Limb (tissue), 2 donors: ENCODE data around the gene C19orf67.
"Not testable (repeated sequence)": the region's sequence is repeated elsewhere in the genome, so short reads cannot be mapped to it uniquely, and the experiment has no call there.

Source experiments
- DNase-seq, 2 donors: peaks; one replicate each; pipeline ENCODE4 v3.0.0-alpha.2; 2016; ENCODE audit errors: extremely low spot score in 2 of 2

C19orf67 gene

GRCh38 chr19:14056741-14057356, 28.7 kb downstream of the C19orf67 start:
- no peak for DNase-seq

GRCh38 chr19:14056069-14056666, 29.4 kb downstream of the C19orf67 start:
- no peak for DNase-seq

- no peak for DNase-seq
Measured at GRCh38 chr19:14055396-14055795, 30.2 kb downstream of the C19orf67 start.

- no peak for DNase-seq
Measured at GRCh38 chr19:14054721-14055120, 30.9 kb downstream of the C19orf67 start.

GRCh38 chr19:14054099-14054498, 31.5 kb downstream of the C19orf67 start:
- no peak for DNase-seq

- no peak for DNase-seq
Measured at GRCh38 chr19:14053500-14053899, 32.1 kb downstream of the C19orf67 start.

- DNase-seq = no peak
Measured at GRCh38 chr19:14053032-14053431, 32.6 kb downstream of the C19orf67 start.

GRCh38 chr19:14052470-14052869, 33.1 kb downstream of the C19orf67 start:
- no peak for DNase-seq

- no peak for DNase-seq
Measured at GRCh38 chr19:14051980-14052379, 33.6 kb downstream of the C19orf67 start.

GRCh38 chr19:14050961-14051360, 34.6 kb downstream of the C19orf67 start:
- DNase-seq = not testable (repeated sequence)

GRCh38 chr19:14050512-14050911, 35.1 kb downstream of the C19orf67 start:
- DNase-seq = no peak

- no peak for DNase-seq
Measured at GRCh38 chr19:14048443-14049153, 37.0 kb downstream of the C19orf67 start.

- DNase-seq = not testable (repeated sequence)
Measured at GRCh38 chr19:14047866-14048265, 37.7 kb downstream of the C19orf67 start.

- peak in 1 of 2 donors; percentile 70 for DNase-seq
Measured at GRCh38 chr19:14042659-14043608, 42.6 kb downstream of the C19orf67 start.

GRCh38 chr19:14039181-14039580, 46.4 kb downstream of the C19orf67 start:
- no peak for DNase-seq

- DNase-seq = no peak
Measured at GRCh38 chr19:14035706-14036105, 49.9 kb downstream of the C19orf67 start.

- DNase-seq = not testable (repeated sequence)
Measured at GRCh38 chr19:14035159-14035558, 50.4 kb downstream of the C19orf67 start.

GRCh38 chr19:14033946-14034345, 51.6 kb downstream of the C19orf67 start:
- DNase-seq = no peak

GRCh38 chr19:14031719-14032480, 53.7 kb downstream of the C19orf67 start, which contains the start of gene IL27RA:
TSS of gene IL27RA (plus strand) at chr19:14031762. CDS start at chr19:14031873, 111 bp downstream.
- DNase-seq = peak; percentile 43 to 81
